A673 (cell line): ENCODE results near the gene TRIM21.

ENCODE experiments used
- CTCF ChIP-seq: fragments of 300-800, 200-600 bp; sonication (generic); conservative IDR thresholded peaks from 2 replicates; pipeline ENCODE4 v1.5.1; 2017; ENCODE audit warnings: low read depth, mild to moderate bottlenecking, antibody characterized with exemption, low read length, moderate library complexity, mixed read lengths
- EZH2 ChIP-seq: fragments of 200-600 bp; sonication (generic); IDR thresholded peaks from 2 replicates; pipeline ENCODE4 v1.6.1; 2017; ENCODE audit warnings: borderline replicate concordance, low read depth, mild to moderate bottlenecking, mixed read lengths, antibody characterized with exemption, low read length; ENCODE audit not compliant: poor library complexity, severe bottlenecking

- no peak for TF ChIP-seq CTCF
- TF ChIP-seq EZH2, result no peak
Measured at GRCh38 chr11:4416816-4417215, 23.3 kb upstream of the TRIM21 start.
